ENCODE measurements around the gene ISL1.
A peak's percentile ranks its signal among the peaks of the same experiment; 100 is the strongest.

The ISL1 gene

GRCh38 chr5:51386916-51387883 is 4.0 kb downstream of the ISL1 start:
- no peak for DNase-seq (ENCODE audit: low spot score)

DNA sequence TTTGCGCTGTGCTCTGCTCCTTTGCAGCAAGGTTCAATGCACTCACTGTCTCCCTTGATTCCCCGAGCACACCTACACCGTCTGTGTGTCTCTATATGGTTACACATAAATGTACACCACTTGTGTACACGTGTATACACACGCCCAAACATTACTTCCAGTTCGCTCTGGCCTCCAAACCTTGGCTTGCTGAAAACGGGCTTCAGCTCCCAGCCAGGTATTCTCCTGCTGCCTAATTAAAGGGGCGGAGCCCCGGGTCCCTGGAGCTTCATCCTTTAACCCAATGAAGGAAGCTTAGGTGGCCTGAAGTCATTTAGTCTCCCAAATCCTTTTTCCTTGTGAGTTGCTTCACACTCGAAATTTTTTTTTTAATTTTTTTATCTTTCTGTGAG is 4.6 kb downstream of the ISL1 start:
- no peak for DNase-seq (ENCODE audit: low spot score)

DNA sequence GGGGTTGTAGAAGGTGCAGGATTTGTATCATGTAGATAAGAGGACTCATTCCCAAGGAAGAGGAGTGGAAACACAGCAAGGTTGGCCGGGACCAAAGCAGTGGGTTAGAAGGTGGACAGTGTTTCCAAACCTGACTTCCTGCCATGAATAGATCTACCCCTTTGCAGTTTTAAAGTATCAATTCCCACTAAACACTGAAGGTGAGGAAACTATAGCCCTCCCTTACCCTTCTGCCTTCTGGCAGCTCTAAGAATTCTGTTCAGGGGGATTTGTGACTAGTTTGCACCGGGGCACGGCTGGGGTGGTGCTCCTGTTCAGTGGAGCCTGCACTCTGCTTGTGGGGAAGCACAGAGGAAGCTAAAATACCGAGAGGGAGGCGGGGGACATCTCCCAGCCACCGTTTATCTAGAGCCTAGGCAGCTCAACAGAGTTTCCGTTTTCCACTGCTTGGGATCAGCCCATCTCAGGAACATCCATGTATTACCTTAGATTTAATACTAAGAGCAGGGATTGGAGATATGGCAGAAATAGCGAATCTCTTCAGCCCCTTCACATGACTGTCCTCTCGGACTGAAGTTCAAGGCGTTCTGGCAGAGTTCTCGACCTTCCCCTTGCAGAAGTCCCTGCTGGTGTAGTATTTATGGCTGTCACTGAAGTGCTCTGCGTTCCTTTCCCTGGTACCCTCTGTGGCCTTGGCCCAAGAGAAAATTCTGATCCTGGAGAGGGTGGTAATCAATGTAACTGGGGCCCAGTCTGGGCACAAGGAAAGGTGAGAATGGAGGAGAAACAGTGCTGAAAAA is 5.4 kb downstream of the ISL1 start:
- DNase-seq (ENCODE audit: low spot score): no peak

- no peak for DNase-seq (ENCODE audit: low spot score)
Observed at GRCh38 chr5:51389288-51389576, 6.0 kb downstream of the ISL1 start.

DNA sequence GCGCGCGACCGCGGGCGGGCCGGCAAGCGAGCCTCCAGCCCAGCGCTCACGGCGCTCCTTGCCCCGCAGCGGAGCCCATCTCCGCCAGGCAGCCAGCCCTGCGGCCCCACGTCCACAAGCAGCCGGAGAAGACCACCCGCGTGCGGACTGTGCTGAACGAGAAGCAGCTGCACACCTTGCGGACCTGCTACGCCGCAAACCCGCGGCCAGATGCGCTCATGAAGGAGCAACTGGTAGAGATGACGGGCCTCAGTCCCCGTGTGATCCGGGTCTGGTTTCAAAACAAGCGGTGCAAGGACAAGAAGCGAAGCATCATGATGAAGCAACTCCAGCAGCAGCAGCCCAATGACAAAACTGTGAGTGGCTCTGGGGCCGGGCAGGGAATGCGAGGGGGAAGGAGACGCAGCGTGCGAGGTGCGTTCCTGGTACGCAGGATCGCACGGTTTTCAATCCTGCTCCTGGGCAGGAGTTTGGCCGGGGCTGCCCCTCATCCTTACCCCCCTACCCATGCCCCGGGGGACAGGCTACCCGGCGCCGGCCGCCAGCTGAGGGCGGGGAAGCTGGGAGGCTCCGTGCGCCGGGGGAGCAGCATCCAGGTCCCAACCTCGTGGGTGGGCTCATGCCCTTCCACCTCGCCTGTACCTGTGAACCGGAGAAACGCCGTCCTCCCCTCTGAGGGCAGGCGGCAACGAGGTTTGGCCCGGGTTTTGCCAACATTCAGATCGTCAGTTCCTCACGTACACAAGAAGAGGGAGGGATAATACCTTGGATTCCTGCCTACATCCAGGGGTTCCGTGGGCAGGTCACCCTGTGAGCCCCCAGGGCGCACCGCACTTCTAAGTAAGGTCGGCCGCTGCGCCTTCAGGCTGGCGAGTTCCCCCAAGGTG is 6.6 kb downstream of the ISL1 start:
- no peak for DNase-seq (ENCODE audit: low spot score)

- DNase-seq (ENCODE audit: low spot score): no peak
Observed at GRCh38 chr5:51391175-51391574, 7.9 kb downstream of the ISL1 start.

DNA sequence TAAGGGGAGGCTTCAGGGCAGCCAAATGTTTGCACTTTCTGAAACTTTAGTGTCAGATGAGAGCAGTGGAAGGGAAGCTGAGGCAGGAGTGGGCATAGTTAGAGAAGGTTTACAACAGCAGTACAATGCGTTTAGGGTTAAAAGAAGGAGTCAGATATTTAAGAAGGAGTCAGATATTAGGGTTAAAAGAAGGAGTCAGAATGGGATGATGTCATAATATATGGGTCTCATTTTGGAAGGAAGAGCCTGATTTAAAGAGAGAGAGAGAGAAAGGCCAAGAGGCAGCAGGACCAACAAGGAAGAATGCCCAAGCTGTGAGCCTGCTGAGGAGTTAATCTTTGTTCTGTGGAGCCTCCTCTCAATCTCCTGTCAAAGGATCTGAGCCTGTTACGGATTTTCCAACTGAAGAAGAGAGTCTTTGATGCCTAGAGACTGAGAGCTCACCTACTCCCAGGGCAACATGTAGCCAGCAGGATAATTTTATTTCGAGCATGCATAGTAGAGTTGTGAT is 9.5 kb downstream of the ISL1 start:
- DNase-seq (ENCODE audit: low spot score): no peak

- DNase-seq (ENCODE audit: low spot score): no peak
Observed at GRCh38 chr5:51394609-51395008, 11.4 kb downstream of the ISL1 start.

DNA sequence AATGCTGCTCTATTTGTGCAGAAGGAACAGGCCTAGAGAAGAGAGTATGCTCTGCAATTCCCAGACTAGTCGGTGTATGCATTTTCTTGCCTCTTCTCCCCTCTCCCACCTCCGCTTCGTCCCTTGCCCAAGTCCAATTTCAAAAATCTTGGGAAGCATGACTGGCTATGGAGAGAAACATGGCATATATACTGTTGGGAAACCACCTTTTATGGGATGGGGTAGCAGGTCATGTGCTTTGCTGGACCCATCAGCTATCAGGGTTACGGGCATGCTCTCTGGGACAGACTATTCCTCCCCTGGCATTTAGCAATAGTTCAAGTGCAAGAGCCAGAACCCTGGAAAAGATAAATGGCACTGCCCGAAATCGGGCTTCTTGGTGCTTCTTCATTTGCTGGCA is 12.0 kb downstream of the ISL1 start:
- no peak for DNase-seq (ENCODE audit: low spot score)

DNA sequence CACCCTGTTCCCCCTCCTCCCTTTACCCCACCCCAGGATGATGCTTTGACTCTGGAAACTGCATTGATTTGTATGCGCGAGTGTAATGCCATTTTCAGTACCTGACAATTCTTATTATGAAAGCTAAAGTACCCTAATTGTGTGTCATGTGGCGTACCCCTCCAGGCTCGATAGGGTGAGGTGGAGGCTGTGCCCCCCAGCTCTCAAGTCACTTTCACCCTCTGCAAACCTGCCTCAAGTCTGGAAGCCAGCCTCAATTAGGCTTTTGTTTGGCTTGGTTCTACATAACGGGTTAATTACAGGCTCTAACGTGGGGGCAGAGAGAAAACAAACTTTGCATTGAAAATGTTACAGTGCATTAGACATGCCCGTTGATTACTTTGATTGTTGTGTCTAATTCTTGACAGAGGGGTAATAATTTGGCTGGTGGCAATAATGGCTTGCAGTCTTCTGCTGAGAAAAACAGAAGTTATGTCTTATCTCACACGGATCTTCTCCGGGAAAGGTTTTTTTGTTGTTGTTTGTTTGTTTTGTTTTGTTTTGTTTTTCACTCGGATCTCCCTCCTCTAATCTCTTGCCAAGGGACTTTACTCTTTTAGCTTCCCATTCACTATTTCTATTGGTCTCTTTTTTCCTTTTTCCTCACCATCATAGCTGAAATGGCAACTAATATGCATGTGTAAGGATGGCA is 12.6 kb downstream of the ISL1 start:
- no peak for DNase-seq (ENCODE audit: low spot score)

GRCh38 chr5:51396797-51397196 is 13.5 kb downstream of the ISL1 start:
- DNase-seq (ENCODE audit: low spot score): no peak

- no peak for DNase-seq (ENCODE audit: low spot score)
Observed at GRCh38 chr5:51397996-51398395, 14.7 kb downstream of the ISL1 start.

DNA sequence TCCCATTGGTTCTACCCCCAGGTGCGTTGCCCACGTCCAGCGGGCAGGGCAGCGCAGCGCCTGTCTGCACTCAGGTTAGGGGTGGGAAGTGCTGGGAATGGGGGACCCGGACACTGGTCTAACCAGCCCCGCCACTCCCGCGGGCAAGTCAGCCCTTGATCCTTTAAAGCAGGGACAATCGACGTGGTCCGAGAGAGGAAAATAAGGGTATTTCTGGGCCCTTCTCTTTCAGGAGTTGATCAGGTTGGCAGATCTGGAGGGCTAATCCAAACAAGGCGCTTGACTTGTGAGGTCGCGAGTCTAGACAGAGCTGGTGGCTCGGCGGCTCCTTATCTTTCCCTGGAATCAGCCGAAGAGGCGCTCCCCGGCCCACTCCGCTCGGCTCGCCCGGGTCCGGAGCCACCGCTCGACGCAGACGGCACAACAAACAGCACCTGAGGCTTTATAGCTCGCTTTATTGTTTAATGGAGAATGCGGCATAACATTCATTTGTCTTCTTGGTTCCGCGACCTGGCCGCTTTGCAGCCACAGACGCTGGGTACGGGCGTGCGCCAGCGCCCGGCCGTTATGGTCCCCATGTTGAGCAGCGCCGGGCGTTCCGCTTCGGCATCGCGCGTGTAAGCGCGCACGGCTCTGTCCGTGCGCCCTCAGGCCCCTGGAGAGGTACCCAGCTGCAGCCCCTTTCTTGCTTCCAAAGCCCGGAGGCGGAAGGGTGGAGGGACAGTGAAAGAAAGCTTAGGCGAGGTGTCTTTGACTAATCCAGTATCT is 15.8 kb downstream of the ISL1 start:
- no peak for DNase-seq (ENCODE audit: low spot score)

DNA sequence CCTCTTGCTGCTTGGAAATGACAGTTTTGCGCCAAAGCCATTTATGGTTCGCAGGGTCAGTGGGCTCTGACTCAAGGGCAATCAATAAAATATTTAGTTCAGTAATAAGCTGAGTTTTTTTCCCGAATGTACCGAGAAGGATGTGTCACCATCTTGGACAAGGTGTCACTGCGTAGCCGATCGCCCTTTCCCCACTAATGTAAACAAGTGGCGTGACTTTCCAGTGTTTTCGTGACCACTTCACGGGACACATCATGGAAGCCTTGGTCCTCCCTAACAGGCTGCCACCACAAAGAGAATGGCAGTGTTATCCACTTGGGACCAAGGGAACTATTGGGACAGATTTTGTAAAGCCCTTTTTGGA is 16.4 kb downstream of the ISL1 start:
- DNase-seq (ENCODE audit: low spot score): no peak

- no peak for DNase-seq (ENCODE audit: low spot score)
Observed at GRCh38 chr5:51404255-51404654, 21.0 kb downstream of the ISL1 start.

DNA sequence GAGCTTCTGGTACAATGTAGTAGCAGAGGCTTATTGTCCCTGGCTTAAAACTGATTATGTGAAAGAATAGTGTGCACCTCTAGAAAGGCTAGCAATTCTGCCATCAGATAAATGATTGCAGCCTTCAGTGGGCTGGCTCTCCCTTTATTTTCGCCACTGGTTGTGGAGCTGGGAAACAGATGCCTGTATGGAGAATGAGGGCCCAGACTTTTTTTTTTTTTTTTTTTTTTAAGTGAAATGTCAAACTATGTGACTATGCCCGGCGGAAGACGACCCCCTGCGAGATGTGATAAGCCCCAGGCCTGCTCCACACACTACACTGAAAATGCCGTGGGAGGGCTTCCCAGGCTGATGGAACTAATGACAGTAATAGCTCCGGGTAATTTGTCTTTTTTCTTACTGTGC is 28.7 kb downstream of the ISL1 start:
- no peak for DNase-seq (ENCODE audit: low spot score)

DNA sequence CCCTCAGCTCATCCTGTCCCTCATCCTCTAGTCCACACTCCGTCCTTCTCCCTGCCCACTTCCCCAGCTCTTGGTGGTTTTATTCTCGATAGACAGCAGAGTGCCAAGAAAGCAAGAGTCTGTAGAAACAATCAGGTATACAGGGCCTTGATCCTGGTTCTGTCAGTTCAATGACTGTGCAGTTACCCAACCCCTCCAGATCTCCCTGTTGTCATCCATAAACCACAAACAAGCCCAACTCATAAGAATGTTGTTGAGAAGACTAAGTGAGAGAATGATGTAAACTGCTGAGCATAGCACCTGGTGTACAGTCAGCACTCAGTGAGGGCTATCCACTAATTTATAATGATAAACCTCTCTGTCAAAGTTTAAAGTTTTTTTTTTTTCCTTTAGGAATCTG is 31.3 kb downstream of the ISL1 start:
- DNase-seq (ENCODE audit: low spot score): no peak

- peak; percentile 7 for DNase-seq (ENCODE audit: low spot score)
Observed at GRCh38 chr5:51416149-51416548, 32.9 kb downstream of the ISL1 start.

- no peak for DNase-seq (ENCODE audit: low spot score)
Observed at GRCh38 chr5:51433052-51433710, 49.9 kb downstream of the ISL1 start.

- no peak for DNase-seq (ENCODE audit: low spot score)
Observed at GRCh38 chr5:51439232-51439631, 56.0 kb downstream of the ISL1 start.

Measured in NAMALWA (cell line).